NCI-H187 treated with DMSO at 0.1 percent for 48 hours (cell line): ENCODE results near the gene CRISP3.
"Not testable (repeated sequence)": the region's sequence is repeated elsewhere in the genome, so short reads cannot be mapped to it uniquely, and the experiment has no call there.

Experiments used
- DNase-seq: peaks from one replicate; lab custom pipeline; 2025; lab: John Stamatoyannopoulos, UW

Gene CRISP3

GRCh38 chr6:49744259-49744658 is at the start of gene CRISP3:
Gene CRISP3 (minus strand): TSS chr6:49744388. CDS start chr6:49744367, 21 bp downstream.
- DNase-seq: no peak

- no peak for DNase-seq
Measured at GRCh38 chr6:49790341-49790740, 46.2 kb upstream of the CRISP3 start.

- no peak for DNase-seq
Measured at GRCh38 chr6:49787176-49787575, 43.0 kb upstream of the CRISP3 start, which contains the start of gene PGK2. Gene PGK2 (minus strand): TSS chr6:49787285. CDS start chr6:49787187, 98 bp downstream.

- no peak for DNase-seq
Measured at GRCh38 chr6:49784272-49784671, 40.1 kb upstream of the CRISP3 start.

- no peak for DNase-seq
Measured at GRCh38 chr6:49782725-49783124, 38.5 kb upstream of the CRISP3 start.

GRCh38 chr6:49782293-49782692 is 38.1 kb upstream of the CRISP3 start:
- DNase-seq: no peak

GRCh38 chr6:49776444-49776843 is 32.3 kb upstream of the CRISP3 start:
- DNase-seq: no peak

GRCh38 chr6:49775043-49775442 is 30.9 kb upstream of the CRISP3 start:
- DNase-seq: no peak

- no peak for DNase-seq
Measured at GRCh38 chr6:49772285-49772684, 28.1 kb upstream of the CRISP3 start.

GRCh38 chr6:49766762-49767161 is 22.6 kb upstream of the CRISP3 start:
- no peak for DNase-seq

- DNase-seq: no peak
Measured at GRCh38 chr6:49764571-49765236, 20.5 kb upstream of the CRISP3 start.

GRCh38 chr6:49743429-49743828 is 759 bp downstream of the CRISP3 start:
- no peak for DNase-seq

GRCh38 chr6:49739423-49739822 is 4.8 kb downstream of the CRISP3 start:
- peak; percentile 82 for DNase-seq

GRCh38 chr6:49736017-49736508 is 8.1 kb downstream of the CRISP3 start:
- no peak for DNase-seq

GRCh38 chr6:49733680-49734079 is 10.5 kb downstream of the CRISP3 start:
- DNase-seq: no peak

GRCh38 chr6:49732781-49733180 is 11.4 kb downstream of the CRISP3 start:
- no peak for DNase-seq

GRCh38 chr6:49730251-49730650 is 13.9 kb downstream of the CRISP3 start:
- DNase-seq: no peak

GRCh38 chr6:49723917-49724316 is 20.3 kb downstream of the CRISP3 start:
- not testable (repeated sequence) for DNase-seq

GRCh38 chr6:49721297-49721696 is 22.9 kb downstream of the CRISP3 start:
- no peak for DNase-seq

- DNase-seq: no peak
Measured at GRCh38 chr6:49720372-49720771, 23.8 kb downstream of the CRISP3 start.

GRCh38 chr6:49713346-49713745 is 30.8 kb downstream of the CRISP3 start, which contains the start of gene CRISP2:
Gene CRISP2 (minus strand): TSS chr6:49713543. CDS start chr6:49709196, 4,347 bp downstream.
- no peak for DNase-seq

- DNase-seq: no peak
Measured at GRCh38 chr6:49698478-49698877, 45.7 kb downstream of the CRISP3 start.

- no peak for DNase-seq
Measured at GRCh38 chr6:49693512-49693911, 50.7 kb downstream of the CRISP3 start.

GRCh38 chr6:49692534-49692933 is 51.7 kb downstream of the CRISP3 start:
- no peak for DNase-seq
